Measurements from ENCODE around the gene LAIR1.
"Not testable (repeated sequence)": the region's sequence is repeated elsewhere in the genome, so short reads cannot be mapped to it uniquely, and the experiment has no call there.

Gene LAIR1

GRCh38 chr19:54376610-54377285 is 12.0 kb upstream of the LAIR1 start:
- no peak for DNase-seq (ENCODE audit: low read depth)

GRCh38 chr19:54375181-54375938 is 10.6 kb upstream of the LAIR1 start:
- not testable (repeated sequence) for DNase-seq (ENCODE audit: low read depth)

- no peak for DNase-seq (ENCODE audit: low read depth)
Measured at GRCh38 chr19:54373781-54374631, 9.3 kb upstream of the LAIR1 start.

GRCh38 chr19:54371453-54371852 is 6.7 kb upstream of the LAIR1 start:
- not testable (repeated sequence) for DNase-seq (ENCODE audit: low read depth)

GRCh38 chr19:54370434-54370796 is 5.7 kb upstream of the LAIR1 start:
- not testable (repeated sequence) for DNase-seq (ENCODE audit: low read depth)

- not testable (repeated sequence) for DNase-seq (ENCODE audit: low read depth)
Measured at GRCh38 chr19:54369688-54370433, 5.1 kb upstream of the LAIR1 start.

- no peak for DNase-seq (ENCODE audit: low read depth)
Measured at GRCh38 chr19:54369082-54369687, 4.5 kb upstream of the LAIR1 start.

DNA sequence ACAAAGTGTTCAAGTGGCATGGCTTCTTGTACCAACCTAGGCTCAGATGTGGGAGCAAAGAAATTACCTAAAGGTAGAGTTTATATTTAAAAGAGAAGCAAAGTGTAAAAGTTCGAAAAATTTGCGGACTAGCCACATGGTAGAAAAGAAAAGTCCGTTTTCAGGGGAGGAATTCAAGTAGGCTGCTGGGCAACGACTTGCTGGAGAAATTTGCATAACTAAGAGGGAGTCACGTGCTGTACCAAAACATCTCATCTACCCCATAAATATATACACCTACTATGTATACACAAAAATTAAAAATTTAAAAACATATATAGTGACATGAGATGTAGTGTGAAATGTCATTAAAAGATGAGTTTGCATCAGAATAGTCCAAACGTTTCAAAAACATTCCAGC is 2.1 kb upstream of the LAIR1 start:
- DNase-seq (ENCODE audit: low read depth) = no peak

GRCh38 chr19:54365798-54366197 is 1.1 kb upstream of the LAIR1 start:
- DNase-seq (ENCODE audit: low read depth) = not testable (repeated sequence)

- not testable (repeated sequence) for DNase-seq (ENCODE audit: low read depth)
Measured at GRCh38 chr19:54361680-54362422, 2.9 kb downstream of the LAIR1 start.

DNA sequence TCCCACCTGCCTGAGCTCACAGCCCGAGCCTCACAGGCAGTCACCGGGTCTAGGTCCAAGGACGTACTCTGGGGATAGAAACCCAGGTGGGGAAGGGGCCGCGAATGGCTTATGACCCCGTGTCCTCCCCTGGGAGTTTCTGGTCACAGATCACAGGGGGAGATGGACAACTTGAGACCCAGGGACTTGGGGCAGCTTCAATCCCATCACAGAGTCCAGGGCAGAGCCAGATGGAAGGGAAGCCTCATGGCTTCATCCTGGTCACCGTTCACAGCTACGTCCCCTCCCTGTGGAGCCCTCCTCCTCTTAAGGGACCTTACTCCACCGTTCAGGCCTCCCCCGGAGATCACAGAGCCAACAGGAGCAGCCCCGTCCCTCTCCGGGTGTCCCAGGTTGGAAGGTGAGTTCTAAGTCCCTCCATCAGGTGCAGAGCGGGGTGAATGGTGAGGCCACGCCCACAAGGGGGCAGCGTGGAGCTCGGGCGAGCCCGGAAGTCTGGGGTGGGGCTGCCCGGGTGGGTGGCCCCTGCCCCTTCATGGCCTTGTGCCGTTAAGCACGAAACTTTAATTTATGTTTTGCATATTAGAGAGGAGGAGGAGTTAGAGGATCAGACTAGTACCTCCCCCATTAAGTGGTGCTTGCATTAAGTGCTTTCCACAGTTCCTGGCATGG is 5.4 kb downstream of the LAIR1 start:
- DNase-seq (ENCODE audit: low read depth) = not testable (repeated sequence)

- no peak for DNase-seq (ENCODE audit: low read depth)
Measured at GRCh38 chr19:54357381-54357780, 7.3 kb downstream of the LAIR1 start.

DNA sequence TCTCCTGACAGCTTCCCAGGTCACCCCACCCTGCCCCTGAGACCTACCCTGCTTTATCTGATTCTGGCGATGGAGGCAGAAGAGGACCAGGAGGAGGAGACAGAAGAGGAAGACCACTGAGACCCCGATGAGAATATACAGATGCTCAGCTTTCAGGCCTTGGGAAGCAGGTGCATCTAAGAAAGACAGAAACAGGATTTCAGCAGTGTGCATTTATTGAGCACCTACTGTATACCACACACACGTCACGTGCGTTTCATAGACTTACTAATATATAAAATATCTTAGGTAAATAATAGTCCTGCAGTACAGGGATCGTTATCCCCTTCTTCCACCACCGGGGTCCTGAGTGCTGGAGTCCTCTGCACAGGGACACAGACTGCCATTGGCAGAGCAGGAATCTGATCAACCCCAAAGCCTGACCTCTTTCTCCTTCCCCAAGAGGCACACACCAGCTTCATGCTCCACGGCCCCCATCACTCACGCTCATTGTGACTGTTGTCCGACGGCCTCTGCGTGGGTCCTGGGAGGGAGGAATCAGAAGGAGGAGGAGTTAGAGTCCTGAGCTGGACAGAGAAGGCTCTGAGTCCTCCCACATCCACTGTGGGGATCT is 8.2 kb downstream of the LAIR1 start:
- no peak for DNase-seq (ENCODE audit: low read depth)

- no peak for DNase-seq (ENCODE audit: low read depth)
Measured at GRCh38 chr19:54355675-54356074, 9.1 kb downstream of the LAIR1 start.

DNA sequence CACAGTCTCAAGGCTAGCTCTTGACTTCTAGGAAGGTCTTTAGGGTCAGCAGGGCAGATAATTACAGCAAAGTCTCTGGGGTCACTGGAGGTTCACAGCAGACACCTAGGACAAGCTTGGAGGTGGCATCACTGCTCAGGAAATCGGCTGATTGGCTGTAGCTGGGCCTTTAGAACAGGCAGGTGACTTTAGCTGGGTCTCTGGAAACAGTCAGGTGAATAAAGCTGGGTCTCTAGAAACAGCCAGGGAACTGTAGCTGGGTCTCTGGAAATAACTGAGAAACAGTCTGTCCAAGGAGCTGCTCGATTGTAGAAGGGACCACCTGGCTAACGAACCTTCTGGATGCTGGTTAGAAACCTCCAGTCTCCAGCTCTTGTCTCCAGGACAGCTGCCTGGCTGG is 10.0 kb downstream of the LAIR1 start:
- DNase-seq (ENCODE audit: low read depth) = no peak

- no peak for DNase-seq (ENCODE audit: low read depth)
Measured at GRCh38 chr19:54352546-54352945, 12.2 kb downstream of the LAIR1 start.

GRCh38 chr19:54352041-54352440 is 12.7 kb downstream of the LAIR1 start:
- DNase-seq (ENCODE audit: low read depth) = no peak

DNA sequence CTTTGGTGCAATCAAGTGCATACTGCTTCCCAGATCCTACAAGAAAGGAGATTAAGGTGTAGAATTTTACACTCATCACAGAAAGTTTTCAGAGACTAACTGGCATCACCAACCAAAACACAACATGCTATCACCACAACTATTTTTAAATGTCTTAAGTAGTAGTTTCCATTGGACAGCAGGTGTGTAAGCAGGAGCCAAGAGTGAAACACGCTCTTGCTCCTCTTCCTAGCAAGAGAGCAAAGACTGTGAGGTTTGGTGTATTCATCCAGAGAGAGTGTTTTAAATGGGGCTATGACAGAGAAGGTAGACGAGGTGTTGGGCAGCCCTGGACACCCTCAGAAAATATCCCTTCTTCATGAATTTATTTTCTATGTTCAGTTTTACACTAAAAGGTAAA is 13.3 kb downstream of the LAIR1 start:
- no peak for DNase-seq (ENCODE audit: low read depth)

DNA sequence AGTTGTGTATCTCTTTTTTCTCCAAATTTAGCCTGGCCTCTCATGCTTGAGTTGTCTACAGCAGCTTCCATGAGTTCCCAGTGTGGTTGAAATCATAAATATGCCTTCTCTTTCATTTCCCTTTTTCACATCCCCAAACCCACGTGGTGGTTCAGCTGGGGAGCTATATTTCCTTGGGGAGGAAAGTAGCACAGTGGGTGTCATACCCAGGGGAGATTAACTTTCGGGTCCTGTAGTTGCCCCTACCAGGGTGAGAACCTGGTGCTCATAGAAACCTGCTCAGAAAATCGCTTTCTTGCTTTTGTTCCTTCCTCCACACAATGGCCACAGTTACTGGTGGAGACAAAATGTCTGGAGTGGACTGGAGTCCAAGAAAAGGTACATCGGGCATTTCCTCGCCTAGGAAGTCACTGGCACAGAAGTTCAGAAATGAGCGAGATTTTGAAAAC is 18.8 kb downstream of the LAIR1 start:
- no peak for DNase-seq (ENCODE audit: low read depth)

DNA sequence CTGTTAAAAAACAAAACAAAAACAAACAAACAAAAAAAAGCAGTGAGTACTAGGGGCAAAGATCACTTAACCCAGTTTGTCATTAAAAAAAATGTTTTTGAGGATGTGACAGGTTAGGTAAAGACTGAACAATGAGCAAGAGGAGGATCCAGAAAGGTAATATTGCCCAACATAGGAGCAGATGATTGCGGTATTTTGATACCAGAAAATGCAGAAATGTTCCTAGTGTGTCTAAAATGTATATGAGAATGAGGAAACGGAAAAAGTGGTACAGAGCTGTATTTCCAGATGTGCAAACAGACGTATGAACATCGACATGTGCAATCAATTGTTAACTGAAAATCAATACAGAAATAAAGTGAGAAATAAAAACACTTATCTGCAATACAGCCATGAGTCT is 20.9 kb downstream of the LAIR1 start:
- no peak for DNase-seq (ENCODE audit: low read depth)
